ENCODE results near the gene ZDHHC7. TPM values are rescaled to one million over a fixed set of nuclear protein-coding genes. Genes with fewer than 3 reads are reported as not detected.

Gene ZDHHC7
- total RNA-seq, 1 donor from 2014 or later: 61.4 TPM

DNA sequence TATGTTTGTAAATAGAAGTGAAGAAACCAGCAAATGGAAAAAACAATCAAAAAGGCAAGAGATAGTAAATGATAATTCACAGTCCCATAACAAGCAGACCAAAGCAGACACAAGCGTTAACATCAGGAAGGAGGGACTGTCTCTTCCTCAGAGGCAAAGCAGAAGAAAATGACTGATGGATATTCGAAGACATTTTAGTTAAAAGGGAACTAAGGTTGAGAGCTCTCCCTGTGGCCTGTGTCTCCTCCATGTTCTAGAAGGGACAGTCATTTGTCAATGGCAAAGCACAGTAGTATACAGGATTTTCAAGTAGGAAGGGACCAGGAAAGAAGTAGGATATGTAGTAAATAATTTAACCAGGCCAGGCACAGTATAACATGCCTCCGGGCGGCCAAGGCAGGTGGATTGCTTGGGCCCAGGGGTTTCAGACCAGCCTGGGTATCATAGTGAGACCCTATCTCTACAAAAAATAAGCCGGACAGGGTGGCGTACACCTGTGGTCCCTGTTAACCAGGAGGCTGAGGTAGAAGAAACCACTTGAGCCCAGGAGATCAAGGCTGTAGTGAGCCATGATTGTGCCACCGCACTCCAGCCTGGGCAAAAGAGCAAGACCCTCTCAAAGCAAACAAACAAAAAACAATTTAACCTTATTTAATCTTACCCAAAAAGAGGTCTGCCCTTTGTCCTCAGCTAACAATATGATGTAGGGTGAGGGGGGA, 3.7 kb downstream of the ZDHHC7 start:
- H3K4me3 ChIP-seq (ENCODE audit: low read depth, low read length): no peak overlapping the region
- TF ChIP-seq, protein P1, sequence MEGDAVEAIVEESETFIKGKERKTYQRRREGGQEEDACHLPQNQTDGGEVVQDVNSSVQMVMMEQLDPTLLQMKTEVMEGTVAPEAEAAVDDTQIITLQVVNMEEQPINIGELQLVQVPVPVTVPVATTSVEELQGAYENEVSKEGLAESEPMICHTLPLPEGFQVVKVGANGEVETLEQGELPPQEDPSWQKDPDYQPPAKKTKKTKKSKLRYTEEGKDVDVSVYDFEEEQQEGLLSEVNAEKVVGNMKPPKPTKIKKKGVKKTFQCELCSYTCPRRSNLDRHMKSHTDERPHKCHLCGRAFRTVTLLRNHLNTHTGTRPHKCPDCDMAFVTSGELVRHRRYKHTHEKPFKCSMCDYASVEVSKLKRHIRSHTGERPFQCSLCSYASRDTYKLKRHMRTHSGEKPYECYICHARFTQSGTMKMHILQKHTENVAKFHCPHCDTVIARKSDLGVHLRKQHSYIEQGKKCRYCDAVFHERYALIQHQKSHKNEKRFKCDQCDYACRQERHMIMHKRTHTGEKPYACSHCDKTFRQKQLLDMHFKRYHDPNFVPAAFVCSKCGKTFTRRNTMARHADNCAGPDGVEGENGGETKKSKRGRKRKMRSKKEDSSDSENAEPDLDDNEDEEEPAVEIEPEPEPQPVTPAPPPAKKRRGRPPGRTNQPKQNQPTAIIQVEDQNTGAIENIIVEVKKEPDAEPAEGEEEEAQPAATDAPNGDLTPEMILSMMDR (conservative IDR thresholded peaks at IDR 0.05; ENCODE audit: low read depth, low read length): no peak
- DNase-seq (ENCODE audit: low read depth): no peak

DNA sequence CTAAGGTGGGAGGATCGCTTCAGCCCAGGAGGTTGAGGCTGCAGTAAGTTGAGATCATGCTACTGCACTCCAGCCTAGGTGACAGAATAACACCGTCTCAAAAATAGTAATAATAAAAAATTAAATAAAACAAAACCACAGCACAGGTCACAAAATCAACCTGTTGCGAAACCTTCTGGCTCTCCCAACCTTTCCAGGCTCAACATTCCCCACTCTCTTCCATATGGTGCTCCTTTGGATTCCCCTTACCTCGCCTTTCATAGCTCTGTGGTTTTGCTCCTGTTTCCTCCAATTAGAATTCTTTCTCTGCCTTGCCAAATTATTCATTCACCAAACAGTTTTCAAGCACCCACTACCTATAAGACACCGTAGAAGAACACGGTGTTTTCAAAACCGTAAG, 4.7 kb downstream of the ZDHHC7 start:
- TF ChIP-seq, protein P1 (conservative IDR thresholded peaks at IDR 0.05; ENCODE audit: low read depth, low read length): no peak
- H3K4me3 ChIP-seq (ENCODE audit: low read depth, low read length): no peak overlapping the region

DNA sequence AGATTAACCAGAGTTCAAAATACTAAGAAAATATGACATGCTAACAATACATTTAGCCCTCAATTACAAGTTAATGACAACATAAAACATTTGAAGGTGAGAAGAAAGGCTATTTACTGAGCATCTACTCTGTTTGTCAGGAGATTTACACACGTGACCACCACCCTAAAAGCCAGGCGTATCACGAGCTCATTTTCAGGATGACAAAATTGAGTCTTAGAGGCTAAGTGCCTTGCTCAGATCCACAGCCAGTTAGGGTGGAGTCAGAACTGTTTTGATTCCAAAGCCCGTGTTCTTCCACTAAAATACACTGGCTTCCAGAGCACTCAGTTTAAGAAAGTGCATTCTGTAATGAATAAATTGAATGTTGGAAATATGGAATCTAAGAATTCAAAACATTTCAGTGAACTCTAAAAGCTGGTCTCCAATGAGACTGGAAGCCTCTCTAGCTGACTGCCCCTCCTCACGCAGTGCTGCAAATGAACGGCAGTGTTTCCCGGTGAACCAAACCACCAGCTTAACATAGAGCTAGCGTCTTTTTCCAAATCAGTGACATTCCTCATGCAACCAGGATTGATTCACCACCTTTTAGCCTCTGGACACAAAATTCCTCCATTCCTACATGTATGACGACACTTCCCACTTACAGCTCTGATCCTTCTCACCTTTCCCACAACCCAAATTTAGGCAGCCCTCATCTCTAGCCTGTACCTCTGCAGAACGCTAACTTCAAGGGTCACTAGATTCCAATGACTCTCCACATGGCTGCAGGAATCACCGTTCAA, 5.9 kb downstream of the ZDHHC7 start:
- TF ChIP-seq, protein P1 (conservative IDR thresholded peaks at IDR 0.05; ENCODE audit: low read depth, low read length): no peak
- no peak overlapping the region for H3K4me3 ChIP-seq (ENCODE audit: low read depth, low read length)
- no peak for DNase-seq (ENCODE audit: low read depth)

More for the DNA sequence above, 4.7 kb downstream of the ZDHHC7 start:
- no peak for DNase-seq (ENCODE audit: low read depth)

DNA sequence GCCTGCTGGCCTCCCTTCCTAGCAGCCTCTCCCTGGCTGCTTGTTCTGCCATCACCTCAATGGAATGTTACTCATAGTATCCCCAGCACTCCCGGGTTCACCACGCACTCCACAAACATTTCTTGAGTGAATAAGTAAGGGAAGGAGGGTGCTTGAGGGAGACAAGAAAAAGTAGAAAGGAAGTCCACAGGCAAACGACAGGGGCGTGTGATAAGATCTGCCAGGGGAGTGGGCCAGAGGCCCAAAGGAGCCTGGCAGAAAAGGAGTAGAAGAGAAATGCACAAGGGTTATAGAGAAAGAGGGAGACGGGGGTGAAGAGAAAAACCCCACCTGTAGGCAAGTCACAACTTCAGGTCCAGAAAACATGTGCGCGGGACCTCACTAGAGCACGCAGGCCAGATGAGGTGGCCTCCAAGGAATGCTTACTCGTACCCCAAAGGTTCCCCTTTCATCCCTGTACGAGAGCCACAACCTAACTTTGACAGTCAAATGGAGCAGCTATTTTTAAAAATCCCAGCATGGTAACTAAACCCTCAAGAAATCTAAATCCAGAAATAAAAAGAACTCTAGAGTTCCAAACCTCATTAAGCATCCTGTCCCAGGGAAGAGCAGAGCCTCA, 6.6 kb downstream of the ZDHHC7 start:
- peak; percentile 76 for DNase-seq (ENCODE audit: low read depth)
- TF ChIP-seq, protein P1 (conservative IDR thresholded peaks at IDR 0.05; ENCODE audit: low read depth, low read length): no peak
- no peak overlapping the region for H3K4me3 ChIP-seq (ENCODE audit: low read depth, low read length)

DNA sequence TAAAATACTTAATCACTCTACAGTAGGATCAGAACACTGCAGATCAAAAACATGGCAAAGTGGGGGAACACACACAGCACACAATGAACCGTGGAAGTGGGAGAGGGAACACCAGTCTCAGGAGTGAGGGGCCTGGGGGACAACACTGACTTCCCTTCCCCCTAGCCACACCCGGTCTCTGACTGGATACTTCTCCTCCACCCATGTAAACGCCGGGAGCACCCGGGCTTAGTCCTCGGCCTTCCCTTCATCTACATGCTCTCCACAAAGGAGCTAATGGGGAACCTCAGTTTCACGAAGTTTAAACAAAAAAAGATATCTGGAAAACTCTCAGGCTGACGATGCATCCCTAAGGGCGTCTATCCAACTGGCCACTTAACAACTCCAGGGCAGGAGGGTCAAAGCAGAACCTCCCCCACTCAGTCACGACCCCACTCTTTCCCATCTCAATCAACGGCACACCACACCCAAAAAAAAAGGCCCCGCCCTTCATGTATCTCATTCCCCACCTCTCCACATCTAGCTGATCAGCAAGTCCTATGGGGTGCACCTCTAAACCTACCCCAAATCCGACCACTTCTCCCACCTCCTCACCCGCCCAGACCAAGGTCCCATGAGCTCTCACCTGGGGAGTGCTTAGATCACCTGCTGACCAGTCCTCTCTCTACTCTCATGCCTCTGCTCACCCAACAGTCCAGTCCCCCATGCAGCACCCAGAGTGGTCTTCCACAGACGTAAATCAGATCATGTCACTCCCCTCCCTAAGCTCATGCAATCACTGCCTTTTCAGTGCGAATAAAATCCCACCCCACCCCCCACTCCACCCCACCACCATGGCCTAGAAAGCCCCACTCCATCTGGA, 7.4 kb downstream of the ZDHHC7 start:
- H3K4me3 ChIP-seq (ENCODE audit: low read depth, low read length): no peak overlapping the region
- DNase-seq (ENCODE audit: low read depth): no peak
- TF ChIP-seq, protein P1 (conservative IDR thresholded peaks at IDR 0.05; ENCODE audit: low read depth, low read length): no peak

DNA sequence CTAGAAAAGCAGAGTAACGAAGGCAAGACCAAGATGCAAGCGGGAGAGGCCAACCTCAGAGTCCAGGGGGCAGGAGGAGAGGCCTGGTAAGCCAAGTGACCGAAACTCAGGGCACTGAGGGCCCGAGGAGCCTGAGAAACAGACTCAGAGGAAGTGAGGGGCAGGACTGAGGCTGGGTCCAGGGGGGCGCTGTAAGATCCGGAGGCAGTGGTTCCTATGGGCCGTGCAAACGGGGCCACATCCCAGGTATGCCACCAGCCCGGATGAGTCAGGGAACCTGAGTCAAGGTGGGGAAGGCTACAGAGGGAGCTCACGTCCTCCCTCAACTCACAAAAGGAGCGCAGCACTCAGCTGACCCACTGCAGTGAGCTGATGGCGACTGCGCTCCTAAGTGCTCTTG, 8.3 kb downstream of the ZDHHC7 start:
- TF ChIP-seq, protein P1 (conservative IDR thresholded peaks at IDR 0.05; ENCODE audit: low read depth, low read length): no peak
- DNase-seq (ENCODE audit: low read depth): no peak

More for the DNA sequence above, 8.3 kb downstream of the ZDHHC7 start:
- H3K4me3 ChIP-seq (ENCODE audit: low read depth, low read length): no peak overlapping the region
